ENCODE measurements around the gene OR51T1.

DNA sequence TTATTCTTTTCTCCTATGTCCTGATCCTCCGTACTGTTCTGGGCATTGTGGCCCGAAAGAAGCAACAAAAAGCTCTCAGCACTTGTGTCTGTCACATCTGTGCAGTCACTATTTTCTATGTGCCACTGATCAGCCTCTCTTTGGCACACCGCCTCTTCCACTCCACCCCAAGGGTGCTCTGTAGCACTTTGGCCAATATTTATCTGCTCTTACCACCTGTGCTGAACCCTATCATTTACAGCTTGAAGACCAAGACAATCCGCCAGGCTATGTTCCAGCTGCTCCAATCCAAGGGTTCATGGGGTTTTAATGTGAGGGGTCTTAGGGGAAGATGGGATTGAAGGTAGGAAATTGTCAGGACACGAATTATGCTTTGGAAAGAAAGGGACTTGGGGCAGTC is 843 bp downstream of the OR51T1 start:
- no peak for TF ChIP-seq CTCF (conservative IDR thresholded peaks at IDR 0.05; ENCODE audit: low read depth, low read length)
- TF ChIP-seq EZH2 (IDR thresholded peaks at IDR 0.05; ENCODE audit: borderline replicate concordance, low read depth, low read length, poor library complexity, severe bottlenecking) = no peak

Data from A673 (cell line).